HepG2 (cell line): Measurements from ENCODE around the gene ZNF547. TPM values are rescaled to one million over a fixed set of nuclear protein-coding genes. Genes with fewer than 3 reads are reported as not detected.

Experiments
- CENPBD1 ChIP-seq: sonication (generic); formaldehyde crosslinking; IDR thresholded peaks from 2 replicates; pipeline ENCODE4 v1.8.0; 2022; ENCODE audit warnings: missing genetic modification reagents, low read depth, mild to moderate bottlenecking, borderline replicate concordance
- CREM ChIP-seq, 2 experiments: sonication (generic) in 1 of 2; formaldehyde crosslinking in 1 of 2; IDR thresholded peaks; 2 replicates each; pipeline versions ENCODE4 v1.4.0 to v1.6.1; 2016 to 2020; ENCODE audit warnings: antibody characterized with exemption in 1 of 2, mild to moderate bottlenecking in 1 of 2, missing genetic modification reagents in 1 of 2
- DR1 ChIP-seq: sonication (generic); formaldehyde crosslinking; IDR thresholded peaks from 2 replicates; pipeline ENCODE4 v1.8.0; 2021; ENCODE audit warnings: mild to moderate bottlenecking, missing genetic modification reagents, inconsistent platforms
- HOXA3 ChIP-seq: sonication (generic); formaldehyde crosslinking; IDR thresholded peaks from 2 replicates; pipeline ENCODE4 v1.5.0; 2020; ENCODE audit warnings: missing genetic modification reagents
- JDP2 ChIP-seq: sonication (generic); formaldehyde crosslinking; IDR thresholded peaks from 2 replicates; pipeline ENCODE4 v1.8.1; 2022; ENCODE audit warnings: missing genetic modification reagents, borderline replicate concordance
- JUNB ChIP-seq: sonication (generic); formaldehyde crosslinking; IDR thresholded peaks from 2 replicates; pipeline ENCODE4 v1.8.0; 2022; ENCODE audit warnings: missing genetic modification reagents, mild to moderate bottlenecking, borderline replicate concordance
- MLXIP ChIP-seq: sonication (generic); formaldehyde crosslinking; IDR thresholded peaks from 2 replicates; pipeline ENCODE4 v1.9.0; 2021; ENCODE audit warnings: missing genetic modification reagents, borderline replicate concordance
- NR2F2 ChIP-seq: IDR thresholded peaks from 2 replicates; pipeline ENCODE4 v1.6.1; 2012; ENCODE audit warnings: low read depth, inconsistent platforms, borderline replicate concordance
- NR2F6 ChIP-seq, 2 experiments: IDR thresholded peaks; 2 replicates each; pipeline ENCODE4 v1.6.1; 2016; ENCODE audit warnings: antibody characterized with exemption in 1 of 2, mild to moderate bottlenecking in 1 of 2
- PHF5A ChIP-seq: IDR thresholded peaks from one replicate; pipeline ENCODE4 v1.6.1; 2018; ENCODE audit warnings: low read depth, missing genetic modification reagents; ENCODE audit not compliant: unreplicated experiment
- SNAPC4 ChIP-seq: sonication (generic); formaldehyde crosslinking; IDR thresholded peaks from 2 replicates; pipeline ENCODE4 v1.4.0; 2020; ENCODE audit warnings: mild to moderate bottlenecking, missing genetic modification reagents
- SUZ12 ChIP-seq: fragments of 150-350 bp; IDR thresholded peaks from 2 replicates; pipeline ENCODE4 v1.6.1; 2014; ENCODE audit warnings: low read depth, low read length
- TBL1XR1 ChIP-seq: fragments of 150-350 bp; IDR thresholded peaks from 2 replicates; pipeline ENCODE4 v1.6.1; 2014; ENCODE audit warnings: borderline replicate concordance, low read length; ENCODE audit not compliant: partially characterized antibody
- TBX3 ChIP-seq: fragments of 450-650 bp; IDR thresholded peaks from 2 replicates; pipeline ENCODE4 v1.6.1; 2017; ENCODE audit warnings: antibody characterized with exemption, mild to moderate bottlenecking, inconsistent platforms, borderline replicate concordance
- TEAD3 ChIP-seq: optimal IDR thresholded peaks from 2 replicates; pipeline ENCODE3; 2016; ENCODE audit warnings: borderline replicate concordance
- ZC3H13 ChIP-seq: sonication (generic); formaldehyde crosslinking; IDR thresholded peaks from 2 replicates; pipeline ENCODE4 v1.8.1; 2023; ENCODE audit warnings: mild to moderate bottlenecking, missing genetic modification reagents, moderate library complexity
- ZFY ChIP-seq: sonication (generic); formaldehyde crosslinking; IDR thresholded peaks from 2 replicates; pipeline ENCODE4 v1.4.0; 2020; ENCODE audit warnings: missing genetic modification reagents
- ZNF12 ChIP-seq: sonication (generic); formaldehyde crosslinking; IDR thresholded peaks from 2 replicates; pipeline ENCODE4 v1.5.0; 2020; ENCODE audit warnings: missing genetic modification reagents
- ZNF550 ChIP-seq: sonication (generic); formaldehyde crosslinking; IDR thresholded peaks from 2 replicates; pipeline ENCODE4 v1.4.0; 2020; ENCODE audit warnings: mild to moderate bottlenecking, missing genetic modification reagents, borderline replicate concordance
- ZNF562 ChIP-seq: sonication (generic); formaldehyde crosslinking; IDR thresholded peaks from 2 replicates; pipeline ENCODE4 v1.8.0; 2022; ENCODE audit warnings: missing genetic modification reagents, borderline replicate concordance
- ZNF660 ChIP-seq: sonication (generic); formaldehyde crosslinking; IDR thresholded peaks from 2 replicates; pipeline ENCODE4 v1.5.1; 2020; ENCODE audit warnings: mild to moderate bottlenecking, low read depth, missing genetic modification reagents, borderline replicate concordance
- ZSCAN25 ChIP-seq: sonication (generic); formaldehyde crosslinking; IDR thresholded peaks from 2 replicates; pipeline ENCODE4 v1.8.0; 2022; ENCODE audit warnings: mild to moderate bottlenecking, missing genetic modification reagents
- polyA plus RNA-seq, 8 experiments: library from polyadenylated mRNA; depleted of rRNA in 3 of 8; stranded (reverse) in 7 of 8; unstranded in 1 of 8; fragments of >200 nt; fragmentation: Illumina TruSeq in 4 of 8; extraction: Trizol in 4 of 8; gene quantifications; 2 replicates each; pipeline versions ENCODE4 v1.2.1 to v1.2.3, GENCODE V29; 2011 to 2016; ENCODE audit warnings: low read depth in 4 of 8, missing spikeins in 1 of 8, mixed read lengths in 1 of 8; ENCODE audit not compliant: insufficient read depth in 1 of 8
- total RNA-seq, 5 experiments: library from RNA; depleted of rRNA; stranded (reverse); fragments of >200 nt; fragmentation: Illumina TruSeq; extraction: Trizol; gene quantifications; 2 replicates each; pipeline ENCODE4 v1.2.3, GENCODE V29; 2016; ENCODE audit warnings: low read depth in 1 of 5

The ZNF547 gene
- total and polyA plus RNA-seq, 2 of the 13 experiments (the other 11 are each of a cell fraction or from before 2014, with no cell fraction given), result 2.0 to 2.6 TPM

GRCh38 chr19:57362997-57363687 lies at the start of gene ZNF547, which contains the start of gene TRAPPC2B (continued):
- TF ChIP-seq CREM (IDR thresholded peaks at IDR 0.05) (peak; percentile 99), CREM (CRISPR knock-in tag; IDR thresholded peaks at IDR 0.05) (peak; percentile 81), CENPBD1 (no peak), PHF5A (CRISPR knock-in tag) (no peak), TBX3 (no peak), DR1 (CRISPR knock-in tag) (0 out of 2 replicates have a peak, but pooled peaks have one; percentile 29), ZNF550 (no peak), TBL1XR1 (peak; percentile 64), HOXA3 (CRISPR knock-in tag) (peak; percentile 100), JDP2 (CRISPR knock-in tag) (no peak), ZNF562 (CRISPR knock-in tag) (no peak), ZC3H13 (CRISPR knock-in tag) (0 out of 2 replicates have a peak, but pooled peaks have one; percentile 31), SNAPC4 (CRISPR knock-in tag) (no peak), MLXIP (CRISPR knock-in tag) (no peak), ZNF660 (CRISPR knock-in tag) (no peak), ZNF12 (no peak), TEAD3 (CRISPR knock-in tag) (peak; percentile 83), NR2F2 (no peak), NR2F6 (IDR thresholded peaks at IDR 0.05) (no peak), NR2F6 (CRISPR knock-in tag; IDR thresholded peaks at IDR 0.05) (no peak), ZSCAN25 (CRISPR knock-in tag) (peak; percentile 58; the same call in 1 of the 2 replicates), SUZ12 (peak; percentile 50), ZFY (peak; percentile 56), JUNB (CRISPR knock-in tag) (no peak)
